GM04504 (cell line): Measurements from ENCODE around the gene DECR2.
"Not testable (repeated sequence)": the region's sequence is repeated elsewhere in the genome, so short reads cannot be mapped to it uniquely, and the experiment has no call there.

Experiments used
- DNase-seq: peaks from one replicate; pipeline ENCODE4 v3.0.0-alpha.2; 2012; ENCODE audit warnings: low read depth

Gene DECR2

GRCh38 chr16:401468-402348 lies at the start of gene DECR2:
Gene DECR2, plus strand, starts transcription at chr16:401885. Its CDS starts 79 bp downstream, at chr16:401964.
- DNase-seq = peak; percentile 77

- DNase-seq = peak; percentile 75
These were observed 48.9 kb upstream of the DECR2 start, which contains the start of gene AXIN1 for GRCh38 chr16:352547-353403. Gene AXIN1, minus strand, starts transcription at chr16:352723. Its CDS starts 5,698 bp downstream, at chr16:347025.

- DNase-seq = no peak
These were observed 48.0 kb upstream of the DECR2 start for GRCh38 chr16:353404-354290.

- DNase-seq = no peak
These were observed 47.3 kb upstream of the DECR2 start for GRCh38 chr16:354291-354881.

- no peak for DNase-seq
These were observed 46.7 kb upstream of the DECR2 start for GRCh38 chr16:354971-355461.

GRCh38 chr16:356741-357140 lies 44.9 kb upstream of the DECR2 start:
- no peak for DNase-seq

GRCh38 chr16:359067-359763 lies 42.5 kb upstream of the DECR2 start:
- DNase-seq = no peak

GRCh38 chr16:359871-360697 lies 41.6 kb upstream of the DECR2 start:
- DNase-seq = no peak

GRCh38 chr16:360698-361336 lies 40.9 kb upstream of the DECR2 start:
- no peak for DNase-seq

- no peak for DNase-seq
These were observed 40.3 kb upstream of the DECR2 start for GRCh38 chr16:361341-361871.

- peak; percentile 65 for DNase-seq
These were observed 39.6 kb upstream of the DECR2 start for GRCh38 chr16:361872-362701.

GRCh38 chr16:362702-362999 lies 39.0 kb upstream of the DECR2 start:
- not testable (repeated sequence) for DNase-seq

GRCh38 chr16:363110-363765 lies 38.4 kb upstream of the DECR2 start:
- DNase-seq = no peak

GRCh38 chr16:363766-364490 lies 37.8 kb upstream of the DECR2 start:
- no peak for DNase-seq

GRCh38 chr16:364595-365491 lies 36.8 kb upstream of the DECR2 start:
- no peak for DNase-seq

GRCh38 chr16:366476-366875 lies 35.2 kb upstream of the DECR2 start:
- no peak for DNase-seq
